HG03159 (cell line): ENCODE measurements around the gene EIF1AD.
"Not testable (repeated sequence)": the region's sequence is repeated elsewhere in the genome, so short reads cannot be mapped to it uniquely, and the experiment has no call there.

Experiments used
- ATAC-seq: cut with Tn5 transposase; IDR thresholded peaks from one replicate; pipeline ENCODE4 v1.9.1; 2021; ENCODE audit warnings: mild to moderate bottlenecking, moderate library complexity; ENCODE audit not compliant: unreplicated experiment

The EIF1AD gene

DNA sequence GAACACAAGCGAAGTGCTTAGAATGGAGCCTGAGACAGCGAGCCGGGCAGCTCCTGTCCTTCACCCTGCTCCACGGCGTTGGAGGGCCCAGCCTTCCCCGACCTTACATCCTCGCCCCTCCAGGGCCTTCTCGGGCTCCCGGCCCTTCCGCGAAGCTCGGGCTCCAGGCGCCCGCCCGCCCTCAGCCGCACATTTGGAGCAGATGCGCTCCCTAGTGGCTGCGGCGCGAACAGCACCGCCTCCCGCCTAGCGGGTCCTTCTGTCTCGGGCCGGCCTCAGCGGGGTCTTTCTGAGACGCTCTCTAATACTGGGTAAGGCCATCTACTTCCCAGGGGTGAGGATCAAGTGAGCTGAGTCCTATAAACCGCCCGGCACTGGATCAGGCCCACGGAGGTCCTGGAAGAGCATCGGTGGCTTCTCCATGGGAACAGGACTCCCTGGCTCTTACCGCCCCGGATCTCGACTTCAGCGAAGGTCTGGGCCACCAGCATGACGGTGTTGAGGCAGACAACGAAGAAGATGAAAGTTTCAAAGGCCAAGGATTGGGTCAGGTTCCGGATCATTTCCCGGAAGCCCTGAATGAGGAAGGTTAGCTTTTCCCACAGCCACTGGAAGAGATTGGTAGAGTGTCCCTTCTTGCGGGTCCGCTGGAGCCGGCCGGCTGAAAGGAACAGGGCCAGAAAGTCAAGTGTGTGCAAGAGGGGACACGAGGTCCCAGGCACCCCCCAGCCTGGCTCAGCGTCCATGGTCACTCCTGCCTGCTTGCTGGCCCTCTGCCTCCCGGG is 20.6 kb upstream of the EIF1AD start:
- ATAC-seq = no peak

DNA sequence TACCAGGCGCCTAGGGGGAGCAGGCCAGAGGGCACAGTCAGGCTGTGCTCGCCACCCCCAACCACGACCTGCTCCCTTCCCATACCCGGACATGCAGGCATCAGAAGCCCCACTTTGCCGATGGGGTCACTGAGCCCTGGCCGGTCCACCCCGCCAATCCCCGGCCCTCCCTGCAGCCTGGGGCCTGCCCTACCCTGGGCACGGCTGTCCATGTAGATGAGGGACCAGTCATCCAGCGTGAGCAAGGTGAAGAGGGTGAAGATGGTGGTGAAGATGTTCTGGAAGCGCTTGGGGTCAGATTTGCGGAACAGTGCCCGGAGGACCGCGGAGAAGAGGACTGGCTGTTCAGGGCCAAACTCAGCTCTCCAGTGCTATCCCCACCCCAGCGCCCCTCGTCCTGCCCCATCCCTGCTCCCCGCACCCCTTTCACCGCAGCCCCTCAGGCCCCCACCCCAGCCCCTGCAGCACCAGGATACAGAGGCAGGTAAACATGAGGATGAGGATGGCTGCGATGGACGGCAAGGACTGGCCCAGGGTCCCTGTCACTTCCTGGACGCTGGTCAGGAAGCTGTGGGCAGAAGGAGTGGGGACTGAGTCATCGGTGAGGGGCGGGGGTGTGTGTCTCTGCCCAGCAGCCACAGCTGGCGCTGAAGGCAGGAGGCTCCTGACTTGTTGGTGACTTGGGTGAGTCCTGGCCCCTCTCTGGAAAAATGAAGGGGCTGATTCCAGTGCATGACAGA is 18.8 kb upstream of the EIF1AD start:
- no peak for ATAC-seq

GRCh38 chr11:66020212-66020611 is 18.3 kb upstream of the EIF1AD start:
- no peak for ATAC-seq

DNA sequence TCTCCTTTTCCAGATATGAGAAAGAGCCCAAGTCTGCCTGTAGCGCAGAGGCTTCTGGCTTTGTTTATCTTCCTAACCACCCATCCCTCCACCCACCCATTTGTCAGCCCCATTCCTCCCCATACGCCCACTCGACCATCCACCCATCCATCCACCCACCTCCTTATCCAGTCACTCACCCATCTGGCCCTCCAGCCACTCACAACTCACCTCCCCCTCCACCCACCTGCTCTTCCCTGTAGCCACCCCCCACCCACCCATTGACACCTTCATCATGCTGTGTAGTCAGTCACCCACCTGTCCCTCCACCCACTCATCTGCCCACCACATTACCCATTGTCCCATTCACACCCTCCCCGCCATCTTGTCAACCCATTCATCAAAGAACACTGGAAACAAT is 15.4 kb upstream of the EIF1AD start:
- no peak for ATAC-seq

DNA sequence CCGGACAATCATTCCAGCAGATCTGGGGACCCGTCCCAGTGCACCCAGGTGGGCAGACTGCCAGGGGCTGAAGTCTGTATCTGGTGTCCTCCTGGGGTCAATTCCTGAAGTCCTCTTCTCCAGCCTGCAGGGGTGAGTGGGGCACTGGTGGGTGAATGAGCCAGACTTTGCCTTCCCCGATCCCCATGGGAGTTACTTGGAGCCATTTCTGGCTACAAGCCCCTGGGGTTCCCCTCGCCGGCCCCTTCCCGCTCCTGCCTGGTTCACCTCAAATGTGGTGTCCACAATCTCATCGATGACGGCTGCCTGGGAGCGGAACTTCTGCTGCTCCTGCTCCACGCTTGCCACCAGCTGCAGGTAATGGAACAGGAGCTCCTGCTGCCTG is 14.8 kb upstream of the EIF1AD start:
- ATAC-seq = no peak

- ATAC-seq = no peak
Observed at GRCh38 chr11:66015936-66016792, 14.2 kb upstream of the EIF1AD start.

DNA sequence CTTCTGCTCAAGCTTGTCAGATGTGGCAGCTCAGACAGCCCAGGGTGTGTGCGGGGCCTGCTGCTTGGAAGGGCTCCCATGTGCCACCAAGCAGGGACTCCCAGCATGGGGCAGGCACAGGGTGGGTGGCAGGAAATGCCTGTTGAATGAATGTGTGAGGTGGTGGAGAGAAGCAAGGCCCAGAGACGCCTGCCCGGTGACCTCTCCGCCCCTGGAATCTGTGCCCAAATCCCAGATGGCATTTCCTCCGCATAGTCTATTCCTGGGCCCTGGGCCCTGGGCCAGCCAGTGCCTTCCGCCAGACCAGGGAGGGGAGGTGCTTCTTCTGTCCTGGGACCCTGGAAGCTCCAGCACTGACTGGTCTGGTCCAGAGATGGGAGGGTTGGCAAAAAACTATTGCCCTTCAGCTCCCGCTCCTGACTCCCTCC is 13.5 kb upstream of the EIF1AD start:
- no peak for ATAC-seq

- ATAC-seq = no peak
Observed at GRCh38 chr11:66014804-66015453, 13.0 kb upstream of the EIF1AD start.

DNA sequence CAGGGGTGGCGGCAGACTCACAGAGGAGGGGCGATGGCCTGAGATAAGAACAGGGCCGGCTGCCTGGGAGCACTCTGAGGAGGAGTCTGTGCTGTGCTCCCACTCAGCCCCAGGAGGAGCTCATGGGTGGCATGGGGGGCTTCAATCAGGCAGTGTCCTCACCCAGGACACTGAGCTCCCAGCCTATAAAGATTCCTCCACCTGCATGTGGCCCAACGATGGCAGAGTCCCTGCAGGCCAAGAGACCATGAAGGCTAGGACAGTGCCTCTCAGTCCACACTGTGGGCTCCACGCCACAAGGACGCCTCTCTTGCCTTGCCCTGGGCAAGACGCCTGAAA is 11.8 kb upstream of the EIF1AD start:
- ATAC-seq = no peak

DNA sequence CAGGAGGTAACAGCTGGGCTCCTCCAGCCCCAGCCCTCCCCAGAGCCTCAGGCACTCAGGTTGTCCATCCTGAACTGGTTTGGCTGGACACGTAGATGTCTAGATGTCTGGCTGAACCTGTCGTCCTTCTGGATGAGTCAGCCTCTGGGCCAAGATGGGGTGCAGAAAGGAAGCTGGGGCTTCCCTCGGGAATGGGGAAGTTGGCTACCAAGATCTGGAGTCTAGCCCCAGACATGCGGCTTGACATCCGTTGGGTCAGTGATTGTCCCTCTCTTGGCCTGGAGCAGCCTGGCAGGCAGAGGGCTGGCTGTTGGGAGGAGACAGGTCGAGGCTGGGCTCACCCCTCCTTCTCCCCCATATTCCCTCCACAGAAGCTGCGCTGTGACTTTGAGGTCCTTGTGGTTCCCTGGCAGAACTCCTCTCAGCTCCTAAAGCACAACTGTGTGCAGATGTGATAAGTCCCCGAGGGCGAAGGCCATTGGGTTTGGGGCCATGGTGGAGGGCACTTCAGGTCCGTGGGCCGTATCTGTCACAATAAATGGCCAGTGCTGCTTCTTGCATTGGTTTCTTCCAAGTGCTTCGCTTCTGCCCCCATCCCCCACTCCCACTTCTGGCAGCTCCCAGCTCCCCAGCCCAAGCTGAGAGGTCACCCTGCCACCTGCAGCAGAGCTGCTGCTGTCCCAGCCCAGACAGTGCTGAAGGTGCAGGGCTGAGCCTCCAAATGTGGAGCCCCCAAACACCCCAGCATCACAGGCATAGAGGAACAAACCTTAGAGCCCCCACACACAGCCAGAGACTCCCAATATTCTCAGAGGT is 11.2 kb upstream of the EIF1AD start:
- ATAC-seq = no peak

GRCh38 chr11:66012371-66012945 is 10.5 kb upstream of the EIF1AD start:
- ATAC-seq = no peak

DNA sequence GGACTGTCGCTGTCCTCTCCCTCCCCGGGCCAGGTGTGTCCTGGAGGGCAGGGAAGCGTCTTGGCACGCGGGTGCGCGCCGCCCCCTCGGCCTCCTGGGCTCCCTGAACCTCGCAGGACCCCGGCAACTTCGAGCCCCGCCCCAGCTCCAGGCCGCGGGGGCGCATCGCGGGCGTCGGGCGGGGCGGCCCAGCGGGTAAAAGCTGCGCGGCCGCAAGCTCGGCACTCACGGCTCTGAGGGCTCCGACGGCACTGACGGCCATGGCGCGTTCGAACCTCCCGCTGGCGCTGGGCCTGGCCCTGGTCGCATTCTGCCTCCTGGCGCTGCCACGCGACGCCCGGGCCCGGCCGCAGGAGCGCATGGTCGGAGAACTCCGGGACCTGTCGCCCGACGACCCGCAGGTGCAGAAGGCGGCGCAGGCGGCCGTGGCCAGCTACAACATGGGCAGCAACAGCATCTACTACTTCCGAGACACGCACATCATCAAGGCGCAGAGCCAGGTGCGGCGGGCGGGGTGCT is 9.9 kb upstream of the EIF1AD start, which contains the start of gene CST6:
Gene CST6, plus strand, starts transcription at position 224 of the 519 bp plus-strand sequence. Its CDS starts 37 bp downstream, at position 261.
- no peak for ATAC-seq

GRCh38 chr11:66011239-66011784 is 9.4 kb upstream of the EIF1AD start:
- no peak for ATAC-seq

DNA sequence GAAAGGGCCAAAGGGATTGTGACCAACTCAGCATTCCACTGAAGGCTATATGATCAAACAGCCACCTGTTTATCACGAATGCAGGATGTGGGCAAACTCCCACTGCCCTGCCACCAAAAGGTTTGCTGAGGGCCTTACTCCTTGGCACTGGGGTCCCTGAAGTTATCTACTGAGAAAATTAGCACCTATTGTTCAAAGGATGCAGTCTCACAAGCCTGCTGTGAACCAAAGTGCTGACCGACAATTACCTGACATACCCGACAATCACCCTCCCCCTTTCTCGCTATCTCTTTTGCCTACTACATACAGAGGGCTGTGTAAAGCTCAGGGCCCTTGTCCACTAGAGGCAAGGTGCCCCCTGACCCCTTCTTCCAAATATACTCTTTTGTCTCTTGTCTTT is 8.1 kb upstream of the EIF1AD start:
- ATAC-seq = not testable (repeated sequence)

GRCh38 chr11:66008468-66009101 is 6.6 kb upstream of the EIF1AD start:
- ATAC-seq = no peak

DNA sequence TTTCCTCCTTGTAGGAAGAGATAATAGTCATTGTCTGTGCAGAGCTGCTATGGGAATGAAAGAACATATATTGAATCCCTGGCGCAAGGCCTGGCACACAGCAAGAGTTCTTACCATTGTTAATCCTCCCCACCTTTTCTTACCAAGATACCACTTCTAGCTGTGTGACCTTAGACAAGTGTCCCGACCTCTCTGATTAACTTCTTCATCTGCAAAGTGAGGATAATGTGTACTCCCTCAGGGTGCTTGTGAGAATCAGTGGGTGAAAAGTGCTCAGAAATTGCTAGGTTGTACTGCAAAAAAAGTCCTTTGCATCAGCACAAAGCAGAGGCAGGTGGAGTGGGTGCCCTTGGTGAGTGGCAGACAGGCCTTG is 6.1 kb upstream of the EIF1AD start:
- no peak for ATAC-seq

GRCh38 chr11:66007201-66007634 is 5.3 kb upstream of the EIF1AD start:
- ATAC-seq = no peak

DNA sequence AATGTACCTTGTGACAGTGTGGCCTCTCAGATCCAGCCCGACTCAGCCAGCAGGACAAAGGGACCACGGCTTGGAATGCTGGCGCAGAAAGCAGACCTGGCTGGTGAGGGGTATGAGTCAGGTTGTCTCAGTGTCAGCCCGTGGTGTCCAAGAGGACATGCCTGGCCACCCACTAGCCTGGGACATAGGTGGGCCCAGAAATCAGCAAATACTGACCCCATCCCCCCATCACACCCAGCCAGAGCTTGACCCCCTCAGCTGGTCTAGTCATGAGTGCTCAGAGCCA is 4.9 kb upstream of the EIF1AD start:
- no peak for ATAC-seq
